CD4-positive, alpha-beta T cell treated with Interleukin-6 for 4 hours (primary cell): ENCODE results near the gene KLF6.

Experiments used
- DNase-seq: peaks from one replicate; pipeline ENCODE4 v3.0.0-alpha.2; 2020; ENCODE audit warnings: mixed read lengths

Gene KLF6

DNA sequence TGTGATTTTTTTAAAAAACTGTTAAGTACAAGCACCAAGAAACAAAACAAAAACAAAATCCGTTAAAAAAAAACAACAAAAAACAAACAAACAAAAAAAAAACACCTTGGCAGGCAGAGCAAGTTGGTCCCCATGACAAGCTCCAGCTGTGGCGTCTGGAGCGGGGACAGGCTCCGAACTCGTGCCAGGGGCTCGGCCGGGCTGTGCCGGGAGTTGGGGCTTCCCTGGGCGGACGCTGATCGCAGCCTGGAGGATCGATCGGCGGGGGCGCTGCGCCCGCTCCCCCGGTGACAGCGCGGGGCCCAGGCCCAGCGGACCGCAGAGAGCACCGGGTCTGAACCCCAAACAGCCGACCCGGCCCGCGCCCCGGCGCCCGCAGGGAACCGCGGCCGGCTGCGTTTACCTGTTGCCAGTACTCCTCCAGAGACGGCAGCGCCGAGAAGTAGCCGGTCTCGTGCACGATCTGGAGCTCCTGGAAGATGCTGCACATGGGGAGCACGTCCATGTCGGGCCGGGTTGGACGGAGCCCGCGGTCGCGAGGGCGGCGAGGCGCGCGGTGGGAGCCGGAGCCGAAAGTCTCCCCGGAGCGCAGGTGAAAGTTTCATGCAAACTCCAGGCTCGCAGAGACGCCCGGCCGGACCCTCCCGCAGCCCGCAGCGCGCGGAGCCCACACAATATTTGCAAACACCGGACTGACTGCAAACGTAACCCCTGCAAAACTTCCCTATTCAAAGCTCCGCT is at the start of gene KLF6:
Gene KLF6, minus strand, starts transcription at position 700 of the 741 bp plus-strand sequence. Its CDS starts 195 bp downstream, at position 505.
- DNase-seq: peak; percentile 62

DNA sequence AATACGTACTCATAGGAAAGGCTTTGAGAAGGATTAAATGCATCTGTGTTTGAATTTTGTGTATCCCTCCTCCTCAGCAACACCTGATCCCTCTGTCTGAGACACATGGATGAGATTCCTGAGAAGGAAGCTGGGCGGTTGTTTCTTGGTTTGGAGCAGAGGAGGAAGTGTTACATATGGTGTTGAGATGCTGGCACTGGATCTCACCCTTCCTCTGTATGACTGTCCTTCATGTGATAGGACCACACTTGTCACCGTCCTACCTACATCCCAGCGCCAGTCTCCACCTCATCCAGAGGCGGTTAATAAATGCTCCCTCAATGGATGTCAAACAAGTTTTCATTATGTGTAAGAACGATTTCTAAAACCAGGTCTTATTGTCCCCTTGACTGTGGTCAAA is 49.4 kb upstream of the KLF6 start:
- no peak for DNase-seq

DNA sequence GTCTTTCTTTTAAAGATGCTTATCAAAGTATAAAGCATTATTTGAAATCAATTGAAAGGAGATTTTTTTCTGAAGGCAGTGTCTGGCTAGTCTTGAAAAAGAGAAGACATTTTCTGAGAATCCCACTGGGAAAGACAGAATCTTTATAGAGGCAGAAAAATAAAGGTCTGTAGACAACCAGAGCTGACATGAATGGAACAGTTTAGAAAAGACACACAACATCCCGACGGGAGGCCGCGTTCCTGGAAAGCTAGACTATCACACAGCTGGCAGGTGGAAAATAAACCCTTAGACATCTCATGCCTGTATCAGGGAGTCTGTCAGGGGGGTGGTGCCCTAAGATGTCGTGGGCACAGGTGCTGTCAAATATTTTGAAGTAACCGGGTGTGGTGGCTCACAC is 48.0 kb upstream of the KLF6 start:
- DNase-seq: no peak

DNA sequence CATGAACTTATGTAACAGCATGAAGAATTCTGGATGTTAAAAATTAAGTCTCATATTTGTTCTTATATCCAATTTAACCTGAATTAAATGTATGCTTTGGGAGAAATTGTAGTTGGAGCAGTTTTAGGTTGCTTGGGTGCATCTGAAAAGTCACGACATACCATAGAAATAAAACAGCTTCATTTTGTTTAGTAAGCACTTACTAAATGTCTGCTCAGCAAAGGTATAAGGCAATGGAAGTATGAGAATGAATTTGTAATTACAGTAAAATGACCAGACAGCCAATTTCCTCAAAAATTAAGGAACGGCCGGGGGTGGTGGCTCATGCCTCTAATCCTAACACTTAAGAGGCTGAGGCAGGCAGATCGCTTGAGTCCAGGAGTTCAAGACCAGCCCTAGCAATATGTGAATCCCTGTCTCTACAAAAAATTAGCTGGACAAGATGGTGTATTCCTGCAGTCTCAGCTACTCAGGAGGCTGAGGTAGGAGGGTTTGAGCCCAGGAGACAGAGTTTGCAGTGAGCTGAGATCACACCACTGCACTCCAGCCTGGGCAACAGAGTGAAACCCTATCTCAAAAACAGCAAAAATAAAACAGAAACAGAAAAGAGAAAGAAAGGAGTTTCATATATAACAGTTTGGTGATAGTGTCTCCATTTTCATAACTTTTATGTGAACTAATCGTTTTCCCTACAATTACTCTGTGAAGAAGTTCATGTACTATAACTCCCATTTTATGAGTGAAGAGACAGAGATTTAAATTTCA is 47.2 kb upstream of the KLF6 start:
- no peak for DNase-seq

DNA sequence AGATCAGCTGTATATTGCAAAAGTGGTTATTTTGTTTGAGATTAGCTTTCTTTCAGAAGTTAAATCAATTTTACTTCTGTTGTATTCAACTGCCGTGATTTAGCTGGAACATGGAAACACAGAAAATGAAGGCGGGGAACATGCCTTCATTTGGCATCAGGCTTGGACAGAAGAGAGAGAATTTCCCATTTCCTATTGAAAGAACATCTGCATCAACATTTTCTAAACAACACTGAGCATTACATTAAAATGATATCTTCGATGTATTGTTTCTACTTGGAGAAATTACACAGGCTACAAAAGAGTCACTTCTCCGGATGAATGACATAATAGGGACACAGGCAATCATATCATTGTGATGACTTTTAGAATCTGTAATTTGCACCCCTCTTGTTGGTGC is 46.6 kb upstream of the KLF6 start:
- no peak for DNase-seq

DNA sequence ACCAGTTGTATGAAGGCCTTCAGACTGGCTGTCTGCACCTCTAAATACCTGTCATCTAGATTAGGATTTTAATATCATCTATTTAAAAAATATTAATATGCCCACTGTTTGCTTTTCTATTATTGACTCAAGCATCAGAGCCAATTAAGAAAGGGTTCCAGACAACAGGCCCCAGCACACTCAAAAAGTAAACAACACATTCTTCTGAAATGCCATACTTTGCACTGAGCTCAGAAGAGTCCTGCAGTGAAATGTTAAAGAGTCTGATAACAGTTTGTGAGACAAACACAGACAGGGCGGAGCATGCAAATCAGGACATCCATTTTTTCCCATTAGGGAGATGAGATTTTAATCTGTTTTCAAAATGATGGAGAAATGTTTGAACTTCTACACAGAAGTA is 45.9 kb upstream of the KLF6 start:
- DNase-seq: no peak

DNA sequence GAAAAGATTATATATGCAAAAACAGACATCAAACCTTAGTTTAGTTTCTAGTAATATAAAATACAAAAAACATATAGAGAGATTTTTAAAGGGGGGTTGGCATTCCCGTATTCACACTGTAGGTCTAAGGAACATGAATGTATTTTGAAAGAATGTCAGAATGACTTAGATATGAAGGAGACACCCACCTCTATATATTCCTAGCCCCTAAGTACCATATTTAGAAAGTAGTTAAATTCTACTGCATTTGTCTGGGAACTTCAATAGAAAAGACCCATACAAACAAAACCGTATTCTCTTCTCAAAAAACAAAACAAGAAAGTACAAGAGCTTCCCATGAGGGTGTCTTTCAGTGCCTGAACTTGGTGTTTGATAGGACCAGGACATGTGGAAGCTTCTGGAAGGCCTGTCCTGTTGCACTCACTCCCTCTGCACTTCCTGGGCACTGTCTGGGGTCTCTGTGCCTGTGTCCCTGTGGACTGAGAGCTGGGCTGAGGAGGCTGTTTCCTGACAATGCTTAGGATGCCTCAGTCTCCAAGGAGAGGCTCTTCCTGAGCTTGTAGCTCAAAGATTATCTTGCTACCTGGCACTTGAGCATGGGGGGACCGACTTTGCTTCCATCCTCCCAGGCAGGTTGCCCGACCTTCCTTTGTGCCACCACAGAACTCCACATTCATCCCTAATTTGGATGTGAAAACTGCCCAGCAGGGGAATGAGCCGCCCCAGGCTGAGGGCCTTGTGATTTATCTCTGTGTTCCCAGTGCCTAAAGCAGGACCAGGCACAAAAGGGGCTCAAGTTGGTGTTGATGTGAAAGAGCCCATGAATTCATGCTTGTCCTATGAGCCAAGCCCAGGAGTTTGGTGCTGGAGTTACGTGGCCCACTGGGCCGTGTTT is 44.4 kb upstream of the KLF6 start:
- no peak for DNase-seq

DNA sequence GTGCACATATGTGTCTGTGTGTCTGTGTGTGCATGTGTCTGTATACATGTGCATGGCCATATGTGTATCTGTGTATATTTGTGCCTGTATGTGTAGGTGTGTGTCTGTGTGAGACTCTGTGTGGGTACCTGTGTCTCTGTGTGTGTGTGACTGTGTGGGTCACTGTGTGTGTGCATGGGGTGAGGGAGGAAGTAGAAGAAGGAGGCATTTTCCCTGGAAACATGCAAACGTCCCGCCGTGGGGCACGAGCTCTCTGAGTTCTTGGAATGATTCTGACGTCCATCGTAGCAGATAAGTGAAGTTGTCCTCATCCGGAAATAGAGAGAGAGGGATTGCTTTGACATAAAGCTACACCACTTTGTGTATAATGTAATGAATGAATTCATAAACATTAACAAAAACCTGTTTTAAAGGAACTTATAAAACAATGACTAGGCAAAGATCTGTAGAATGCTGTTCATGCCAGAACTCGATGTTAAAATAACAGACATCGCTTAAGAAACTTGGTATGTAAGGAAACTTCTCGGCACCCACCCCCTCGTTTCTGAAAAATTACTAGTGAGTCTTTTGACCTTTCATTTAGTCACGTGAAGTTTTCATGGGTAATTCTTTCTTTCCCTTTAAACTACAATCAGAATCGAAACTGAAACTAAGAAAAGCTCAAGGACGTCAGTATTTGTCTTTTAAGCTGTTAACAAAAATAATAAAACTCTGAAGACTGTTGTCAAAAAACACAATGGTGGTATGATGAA is 43.6 kb upstream of the KLF6 start:
- peak; percentile 57 for DNase-seq

DNA sequence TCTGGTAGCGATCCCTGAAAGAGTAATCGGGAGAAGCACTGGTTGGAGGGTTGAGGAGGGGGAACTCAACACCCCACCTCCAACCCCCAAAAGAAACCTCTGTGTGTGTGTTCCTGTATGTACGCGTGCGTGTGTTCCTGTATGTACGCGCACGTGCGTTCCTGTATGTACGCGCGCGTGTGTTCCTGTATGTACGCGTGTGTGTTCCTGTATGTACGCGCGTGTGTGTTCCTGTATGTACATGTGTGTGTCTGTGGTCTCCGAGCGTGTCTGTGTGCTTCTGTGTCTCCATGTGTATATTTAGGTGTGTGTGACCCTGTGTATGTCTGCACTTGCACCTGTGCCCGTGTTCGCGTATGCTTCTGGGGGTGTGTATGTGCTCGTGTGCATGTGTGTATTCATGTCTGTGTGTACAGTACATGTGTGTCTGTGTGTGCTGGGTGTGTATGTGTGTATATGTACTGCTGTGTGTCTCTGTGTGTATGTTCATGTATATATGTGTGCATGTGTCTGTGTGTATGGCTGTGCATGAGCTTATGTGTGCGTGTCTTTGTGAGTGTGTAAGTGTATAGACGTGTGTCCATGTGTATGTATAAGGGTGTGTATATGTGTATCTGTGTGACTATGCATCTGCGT is 42.9 kb upstream of the KLF6 start:
- no peak for DNase-seq

DNA sequence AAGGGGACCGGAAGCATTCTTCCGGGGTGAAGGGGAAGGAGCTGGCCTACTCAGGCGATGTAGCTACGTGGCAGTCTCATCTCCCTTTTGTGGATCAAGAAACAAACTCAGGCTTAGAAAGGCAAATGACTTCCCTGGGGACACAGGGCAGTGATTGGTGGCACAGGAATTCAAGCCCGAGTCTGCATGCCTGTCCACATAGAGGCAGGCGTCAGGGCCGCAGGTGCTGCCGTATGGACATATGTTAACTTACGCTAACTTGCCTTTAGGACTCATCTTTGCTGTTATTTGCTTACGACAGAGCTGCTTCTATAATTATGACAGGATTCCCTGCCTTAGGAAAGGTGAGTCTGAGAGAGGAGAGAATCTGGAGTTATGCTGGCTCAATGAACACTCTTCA is 42.3 kb upstream of the KLF6 start:
- no peak for DNase-seq

DNA sequence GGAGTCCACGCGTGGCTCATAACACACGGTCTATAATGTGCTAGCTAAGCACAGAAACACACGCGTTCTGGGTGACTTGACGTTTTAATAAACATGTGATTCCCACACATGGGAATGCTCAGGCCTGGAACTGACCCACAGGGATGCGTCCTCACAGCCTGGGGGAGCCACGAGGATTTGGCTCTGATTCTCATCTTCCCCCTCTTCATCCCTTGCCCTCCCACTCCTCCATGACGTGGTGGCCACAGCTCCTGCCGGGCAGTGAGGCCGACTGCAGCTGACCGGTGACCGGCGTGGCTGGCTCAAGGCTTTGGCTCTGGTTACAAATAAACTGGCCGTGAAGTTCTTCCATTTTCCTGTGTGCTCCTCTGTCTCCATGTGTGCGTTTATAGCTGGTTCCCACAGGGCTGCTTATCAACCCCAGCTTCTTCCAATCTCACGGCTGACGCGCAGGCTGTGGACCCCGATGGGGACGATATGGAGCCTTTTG is 40.9 kb upstream of the KLF6 start:
- DNase-seq: no peak

DNA sequence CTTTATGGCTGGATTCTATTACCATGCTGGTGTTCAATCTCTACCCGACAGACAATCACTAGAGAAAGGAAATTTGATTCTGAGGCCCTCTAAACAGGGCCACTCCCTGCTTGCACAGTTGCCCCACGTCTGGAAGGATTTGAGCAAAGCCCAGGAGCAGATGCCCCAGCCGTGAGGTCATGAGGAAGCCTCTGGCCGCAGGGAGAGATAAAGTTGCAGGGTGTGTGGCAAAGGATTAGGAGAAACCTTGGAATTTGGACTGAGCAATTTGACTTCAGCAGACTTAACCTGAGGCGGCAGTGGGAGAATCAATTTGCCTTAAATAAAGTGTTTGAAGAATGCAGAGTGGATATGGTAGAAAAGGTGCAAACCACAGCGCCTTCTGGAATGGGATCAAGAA is 40.2 kb upstream of the KLF6 start:
- no peak for DNase-seq

DNA sequence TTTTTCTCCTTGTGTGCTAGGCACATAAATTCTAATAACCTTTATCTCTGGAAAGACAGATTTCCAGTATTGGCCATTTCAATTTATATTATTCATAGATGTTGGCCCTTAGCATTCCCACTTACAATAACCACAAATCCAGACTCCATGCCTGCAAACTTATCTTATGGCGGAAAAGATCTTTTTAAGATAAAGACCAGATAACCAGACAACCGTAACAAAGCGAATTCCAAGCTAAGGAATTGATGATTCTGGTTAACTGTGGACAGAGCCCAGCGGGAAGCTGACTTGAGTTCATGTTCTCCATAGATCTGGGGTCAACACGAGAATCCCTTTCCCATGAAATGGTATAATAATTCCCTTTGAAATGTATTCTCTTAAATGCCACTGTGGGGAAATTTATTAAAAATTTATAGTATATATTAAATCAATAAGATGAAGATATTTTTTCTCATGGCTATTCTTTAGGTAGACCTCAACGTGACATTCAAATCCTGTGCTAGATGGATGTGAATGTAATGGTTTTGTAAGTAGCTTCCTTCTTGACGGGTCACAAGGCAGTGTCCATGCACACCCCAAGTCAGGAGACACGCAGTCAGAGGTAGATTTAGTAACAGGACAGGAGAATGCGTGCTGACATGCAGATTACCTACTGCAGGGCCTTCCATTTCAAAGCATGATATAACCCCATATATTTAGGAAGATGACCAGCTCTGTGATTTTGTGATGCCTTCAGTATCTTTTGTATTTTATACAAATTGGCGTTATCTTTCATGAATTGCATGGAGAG is 37.7 kb upstream of the KLF6 start:
- no peak for DNase-seq

DNA sequence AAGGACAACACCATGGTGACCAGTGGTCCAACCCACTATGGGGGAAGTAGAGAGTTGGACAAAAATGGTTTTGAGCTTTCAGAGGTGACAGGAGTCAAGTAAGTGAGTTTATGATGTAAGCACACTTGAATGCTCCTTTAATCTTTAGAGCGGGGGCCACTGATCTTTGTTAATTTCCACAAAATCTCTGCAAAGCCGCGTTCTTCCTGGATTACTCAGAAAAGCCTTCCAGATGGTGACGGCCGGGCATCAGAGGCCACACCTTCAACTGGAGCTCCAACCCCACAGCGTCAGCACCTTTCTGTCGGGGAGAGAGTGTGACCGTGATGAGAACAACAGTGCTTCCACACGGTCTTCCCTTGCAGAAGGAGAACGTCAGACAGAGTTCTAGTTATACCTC is 35.2 kb upstream of the KLF6 start:
- no peak for DNase-seq

DNA sequence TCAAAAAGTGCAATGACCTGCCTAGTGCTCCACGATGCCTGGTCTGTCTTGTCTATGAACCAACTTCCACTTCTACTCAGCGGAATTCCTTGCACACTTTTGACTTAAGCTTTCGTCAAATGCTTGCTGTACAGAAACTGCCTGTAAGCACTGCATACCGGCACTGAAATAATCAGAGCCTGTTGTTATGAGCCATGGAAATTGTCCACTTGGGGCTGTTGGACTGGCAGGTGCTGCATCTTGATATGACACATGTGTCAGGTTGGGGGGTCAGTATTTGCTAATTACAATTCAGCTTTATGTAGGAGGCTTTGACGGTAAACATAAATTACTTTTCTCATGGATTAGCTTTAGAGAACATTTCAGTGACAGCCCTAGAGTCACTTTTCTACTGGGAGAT is 32.0 kb upstream of the KLF6 start:
- DNase-seq: no peak

DNA sequence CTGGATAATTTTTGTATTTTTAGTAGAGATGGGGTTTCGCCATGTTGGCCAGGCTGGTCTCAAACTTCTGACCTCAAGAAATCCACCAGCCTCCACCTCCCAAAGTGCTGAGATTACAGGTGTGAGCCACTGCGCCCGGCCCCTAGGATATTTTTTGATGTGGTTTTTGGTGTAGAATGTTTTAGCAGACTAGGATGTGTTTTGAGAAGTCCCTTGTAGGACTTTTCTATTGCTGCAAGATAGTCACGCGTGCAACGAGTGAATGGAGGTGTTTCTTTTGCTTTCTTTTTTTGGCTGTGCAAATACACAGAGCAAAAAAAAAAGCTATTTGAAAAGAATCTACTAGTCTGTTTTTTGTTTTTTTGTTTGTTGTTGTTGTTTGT is 29.8 kb upstream of the KLF6 start:
- peak; percentile 38 for DNase-seq

DNA sequence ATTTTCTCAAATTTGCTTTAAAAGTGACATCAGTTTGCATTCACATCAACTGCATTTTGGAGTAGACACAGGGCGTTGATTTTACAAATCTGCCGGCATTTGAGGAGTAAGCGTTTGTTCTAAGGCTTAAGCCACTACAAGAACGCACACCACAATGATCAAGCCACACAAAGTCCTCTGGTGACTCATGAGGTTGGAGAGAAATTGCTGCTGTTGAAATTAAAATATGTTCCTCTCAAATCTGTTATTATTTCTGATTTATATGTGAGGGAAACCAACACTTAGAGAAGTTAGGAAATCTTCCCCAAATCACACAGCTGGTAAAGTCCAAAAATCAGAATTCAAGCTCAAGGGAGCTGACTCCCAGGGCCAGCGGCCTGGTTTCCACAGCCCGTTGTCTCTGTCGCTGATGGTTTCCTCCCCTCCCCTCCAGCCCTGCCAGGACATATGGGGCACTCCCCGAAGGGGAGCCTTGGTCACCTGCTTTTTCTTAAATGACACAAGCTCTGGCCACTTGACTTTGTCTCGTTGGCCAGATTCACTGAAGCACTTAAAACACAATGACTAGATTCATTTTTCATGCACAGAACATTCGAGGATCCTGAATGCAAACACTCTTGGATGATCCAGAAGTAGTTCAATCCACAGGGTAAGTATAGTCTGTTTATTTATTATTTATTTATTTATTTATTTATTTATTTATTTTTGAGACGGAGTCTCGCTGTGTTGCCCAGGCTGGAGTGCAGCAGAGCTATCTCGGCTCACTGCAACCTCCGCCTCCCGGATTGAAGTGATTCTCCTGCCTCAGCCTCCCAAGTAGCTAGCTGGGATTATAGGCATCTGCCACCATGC is 29.2 kb upstream of the KLF6 start:
- DNase-seq: no peak

DNA sequence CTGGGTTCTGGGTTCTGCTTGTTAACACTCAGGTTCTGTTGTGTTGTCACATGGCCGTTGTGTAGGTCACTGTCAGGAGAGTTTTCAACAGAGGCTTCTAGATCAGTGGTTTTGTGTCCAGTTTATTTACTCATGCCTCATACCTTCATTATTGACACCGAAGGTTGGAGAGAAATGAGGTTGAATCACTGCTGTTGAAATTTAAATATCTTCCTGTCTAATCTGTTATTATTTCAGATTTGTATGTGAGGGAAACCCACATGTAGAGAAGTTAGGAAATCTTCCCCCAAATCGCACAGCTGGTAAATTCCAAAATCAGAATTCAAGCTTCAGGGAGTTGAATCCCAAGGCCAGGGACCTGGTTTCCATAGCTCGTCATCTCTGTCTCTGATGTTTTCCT is 28.3 kb upstream of the KLF6 start:
- DNase-seq: no peak

DNA sequence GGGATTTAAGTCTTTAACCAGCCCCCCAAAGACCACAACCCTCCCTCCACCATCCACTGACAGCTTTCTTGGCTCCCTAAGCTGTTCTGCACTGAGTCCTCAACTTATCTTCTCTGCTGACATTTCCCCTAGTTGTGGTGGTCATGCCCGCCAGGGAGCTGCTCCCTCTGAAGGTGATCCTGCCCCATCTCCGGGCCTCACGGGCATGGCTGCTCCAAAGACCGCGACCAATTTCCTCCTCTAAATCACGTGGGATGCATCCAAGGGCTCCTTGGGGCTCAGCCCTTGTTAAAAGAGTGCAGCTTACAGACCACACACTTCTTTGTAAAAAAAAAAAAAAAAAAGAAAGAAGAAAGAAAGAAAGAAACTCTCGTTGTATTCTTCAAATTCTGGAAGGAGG is 27.1 kb upstream of the KLF6 start:
- DNase-seq: no peak

DNA sequence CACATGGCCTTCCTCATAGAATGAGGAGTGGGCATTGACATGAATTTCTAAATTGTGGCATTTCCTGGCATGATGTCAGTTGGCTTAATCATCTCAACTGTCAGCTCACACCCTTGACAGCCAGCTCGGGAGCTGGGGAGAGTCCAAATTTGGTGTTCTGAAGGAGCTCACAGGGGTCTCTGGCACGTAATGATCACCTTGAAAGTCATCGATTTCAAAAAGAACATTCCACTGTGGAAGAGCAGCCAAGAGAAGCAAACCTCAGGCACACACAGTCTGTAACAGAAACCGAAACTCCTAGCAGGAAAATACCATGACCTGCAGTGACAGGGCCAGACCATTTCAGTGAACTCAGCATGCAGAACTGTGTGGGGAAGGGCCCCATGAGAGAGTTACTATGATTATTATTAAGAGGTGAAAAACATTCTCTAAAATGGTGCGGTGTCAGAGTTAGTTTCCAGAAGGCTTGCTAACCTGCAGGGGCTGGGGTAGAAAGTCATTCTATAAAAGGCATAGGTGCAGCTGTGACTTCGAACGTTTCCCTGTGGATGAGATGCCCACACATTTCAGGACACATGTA is 26.4 kb upstream of the KLF6 start:
- peak; percentile 58 for DNase-seq
